HG03571 (cell line): ENCODE data around the gene TRIM8.

Experiments used
- ATAC-seq: cut with Tn5 transposase; IDR thresholded peaks from one replicate; pipeline ENCODE4 v1.9.1; 2021; ENCODE audit not compliant: unreplicated experiment

Gene TRIM8

GRCh38 chr10:102616066-102616770, 28.1 kb upstream of the TRIM8 start:
- no peak for ATAC-seq

- no peak for ATAC-seq
Observed at GRCh38 chr10:102617041-102617440, 27.2 kb upstream of the TRIM8 start.

DNA sequence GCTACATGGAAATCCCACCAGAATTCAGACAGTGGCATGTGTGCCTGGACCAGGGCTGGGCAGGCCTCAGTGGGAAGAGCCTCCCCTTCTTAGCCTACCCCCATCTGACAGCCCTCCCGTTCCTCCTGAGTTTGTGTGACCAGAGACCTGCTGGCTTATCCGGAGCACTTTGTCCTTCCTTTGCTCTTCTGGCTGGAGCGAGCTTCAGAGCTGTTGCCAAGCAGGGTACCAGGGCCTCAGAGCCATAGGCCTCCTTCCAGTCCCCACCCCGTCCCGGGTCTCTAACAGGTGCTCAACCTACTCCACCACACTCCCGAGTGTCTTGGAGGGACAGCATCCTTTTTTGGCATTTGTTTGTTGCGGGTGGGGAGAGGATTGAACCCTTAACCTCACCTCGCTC, 26.5 kb upstream of the TRIM8 start:
- no peak for ATAC-seq

- no peak for ATAC-seq
Observed at GRCh38 chr10:102619281-102619981, 24.8 kb upstream of the TRIM8 start.

DNA sequence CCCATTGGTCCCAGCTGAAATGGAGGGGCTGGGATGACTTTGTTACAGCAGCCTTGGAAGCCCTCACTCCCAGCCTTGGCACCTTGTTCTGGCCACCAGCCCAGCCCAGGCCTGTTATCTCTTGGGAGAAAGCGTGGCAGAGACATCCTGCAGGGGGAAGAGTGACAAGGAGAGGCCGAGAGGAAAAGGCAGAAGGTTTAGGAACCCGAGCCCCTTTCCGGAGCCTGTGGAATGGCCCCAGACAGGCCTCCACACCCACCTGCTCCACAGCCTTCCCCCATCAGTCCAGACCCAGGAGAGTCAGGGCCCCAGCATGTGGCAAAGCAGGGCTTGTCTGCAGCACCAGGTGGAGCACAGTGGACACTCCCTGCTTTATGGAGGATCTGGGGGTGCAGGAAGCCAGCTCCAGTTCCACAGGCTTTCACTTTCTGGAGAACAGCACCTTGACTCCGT, 24.1 kb upstream of the TRIM8 start:
- ATAC-seq, result no peak

- ATAC-seq, result no peak
Observed at GRCh38 chr10:102620591-102621442, 23.5 kb upstream of the TRIM8 start.

GRCh38 chr10:102621443-102622325, 22.6 kb upstream of the TRIM8 start:
- ATAC-seq, result no peak

- no peak for ATAC-seq
Observed at GRCh38 chr10:102624094-102624493, 20.2 kb upstream of the TRIM8 start.

DNA sequence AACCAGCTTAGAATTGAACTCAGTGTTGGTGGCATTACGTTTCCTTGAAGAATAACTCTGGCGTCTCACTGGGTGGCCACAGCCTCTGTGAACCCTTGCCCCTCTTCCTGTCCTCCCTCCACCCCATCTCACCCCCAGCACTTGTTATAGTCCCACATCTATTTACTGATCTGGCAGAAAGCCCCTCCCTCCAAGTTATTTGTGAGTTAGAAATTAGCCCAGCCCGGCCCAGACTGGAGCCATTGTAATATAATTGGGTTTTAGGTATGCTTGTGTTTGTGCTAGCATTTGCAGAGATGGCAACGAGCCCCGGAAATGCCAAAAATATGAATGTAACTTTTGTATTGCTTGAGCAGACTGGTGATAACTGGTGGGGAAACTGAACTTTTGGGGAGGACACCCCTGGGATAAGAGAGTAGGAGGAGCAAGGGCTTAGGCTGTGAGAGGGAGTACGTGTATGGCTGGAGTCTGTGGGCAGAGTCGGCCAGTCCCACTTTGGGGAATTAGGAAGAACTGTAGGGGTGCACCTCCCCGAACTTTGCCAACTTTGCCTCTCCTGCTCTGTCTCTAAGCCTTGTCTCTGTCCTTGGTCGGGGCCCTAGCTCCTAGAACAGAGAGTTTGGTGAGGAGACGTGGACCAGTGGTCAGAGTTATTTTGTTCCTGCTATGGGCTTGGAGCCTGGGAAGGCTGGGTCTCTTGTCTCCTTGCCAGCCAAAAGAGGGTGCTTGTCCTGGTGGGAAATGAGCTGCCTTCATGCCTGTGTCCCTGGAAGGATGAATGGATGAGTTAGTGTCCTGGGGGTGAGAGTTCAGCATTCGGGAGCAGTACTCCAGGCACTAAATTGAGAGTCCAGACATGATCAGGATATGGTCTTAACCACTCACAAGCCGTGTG, 19.3 kb upstream of the TRIM8 start:
- no peak for ATAC-seq

DNA sequence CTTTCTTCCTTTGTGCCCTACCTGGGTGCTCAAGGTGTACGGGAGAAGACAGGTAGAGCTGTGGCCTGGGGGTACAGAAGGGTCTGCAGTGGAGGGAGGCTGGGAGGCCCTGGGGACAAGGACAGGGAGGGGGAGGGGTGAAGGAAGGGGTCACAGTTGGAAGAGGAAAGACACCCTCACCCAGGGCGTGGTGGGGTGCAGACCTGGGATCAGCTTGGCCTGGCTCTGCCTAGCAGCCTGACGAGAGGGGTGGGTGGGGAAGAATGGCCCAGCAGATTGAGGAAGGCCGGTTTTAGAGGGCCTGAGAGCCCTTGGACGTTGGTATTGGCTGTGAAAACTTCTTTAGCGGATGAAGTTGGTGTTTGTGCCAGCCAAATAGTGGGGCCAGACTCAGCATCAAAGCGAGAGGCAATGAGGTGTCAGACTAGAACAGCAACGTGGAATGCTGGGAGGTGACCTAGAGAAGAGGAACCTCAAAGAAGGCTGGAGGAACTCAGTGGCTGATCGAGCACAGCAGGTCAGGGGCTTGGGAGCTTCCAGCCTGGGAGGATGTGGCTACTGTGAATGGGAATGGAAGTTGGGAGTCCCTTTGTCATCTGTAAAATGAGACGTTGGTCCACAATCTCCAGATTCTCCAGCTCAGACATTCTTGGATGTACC, 18.1 kb upstream of the TRIM8 start:
- no peak for ATAC-seq

GRCh38 chr10:102627291-102627735, 17.0 kb upstream of the TRIM8 start:
- no peak for ATAC-seq

DNA sequence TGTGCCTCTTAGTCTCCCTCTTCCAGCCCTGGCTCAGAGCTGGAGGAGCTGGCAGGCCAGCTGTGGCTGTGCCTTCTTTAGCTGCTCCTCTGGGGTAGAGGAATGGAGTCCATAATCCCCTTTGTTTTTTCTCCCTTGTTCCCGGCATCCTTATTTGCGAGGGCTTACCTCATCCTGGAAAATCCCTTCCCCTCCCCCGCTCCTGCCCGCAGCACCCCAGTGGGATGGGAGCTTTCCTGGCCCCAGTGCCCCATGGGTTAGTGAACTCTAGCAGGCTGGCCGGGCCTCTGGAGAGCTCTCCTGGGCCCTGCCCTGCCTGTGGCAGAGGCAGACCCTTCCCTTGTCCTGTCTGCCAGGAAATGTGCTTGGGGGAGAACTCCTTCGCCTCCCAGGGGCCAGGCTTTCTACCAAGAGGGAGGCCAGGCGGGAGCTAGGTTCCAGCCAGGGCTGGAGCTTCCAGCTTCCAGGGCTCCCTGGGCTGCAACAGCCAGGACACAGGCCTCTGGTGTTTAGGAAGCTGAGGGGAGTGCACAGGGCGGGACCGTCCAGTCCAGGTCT, 16.5 kb upstream of the TRIM8 start:
- no peak for ATAC-seq

- no peak for ATAC-seq
Observed at GRCh38 chr10:102628451-102628911, 15.8 kb upstream of the TRIM8 start.

DNA sequence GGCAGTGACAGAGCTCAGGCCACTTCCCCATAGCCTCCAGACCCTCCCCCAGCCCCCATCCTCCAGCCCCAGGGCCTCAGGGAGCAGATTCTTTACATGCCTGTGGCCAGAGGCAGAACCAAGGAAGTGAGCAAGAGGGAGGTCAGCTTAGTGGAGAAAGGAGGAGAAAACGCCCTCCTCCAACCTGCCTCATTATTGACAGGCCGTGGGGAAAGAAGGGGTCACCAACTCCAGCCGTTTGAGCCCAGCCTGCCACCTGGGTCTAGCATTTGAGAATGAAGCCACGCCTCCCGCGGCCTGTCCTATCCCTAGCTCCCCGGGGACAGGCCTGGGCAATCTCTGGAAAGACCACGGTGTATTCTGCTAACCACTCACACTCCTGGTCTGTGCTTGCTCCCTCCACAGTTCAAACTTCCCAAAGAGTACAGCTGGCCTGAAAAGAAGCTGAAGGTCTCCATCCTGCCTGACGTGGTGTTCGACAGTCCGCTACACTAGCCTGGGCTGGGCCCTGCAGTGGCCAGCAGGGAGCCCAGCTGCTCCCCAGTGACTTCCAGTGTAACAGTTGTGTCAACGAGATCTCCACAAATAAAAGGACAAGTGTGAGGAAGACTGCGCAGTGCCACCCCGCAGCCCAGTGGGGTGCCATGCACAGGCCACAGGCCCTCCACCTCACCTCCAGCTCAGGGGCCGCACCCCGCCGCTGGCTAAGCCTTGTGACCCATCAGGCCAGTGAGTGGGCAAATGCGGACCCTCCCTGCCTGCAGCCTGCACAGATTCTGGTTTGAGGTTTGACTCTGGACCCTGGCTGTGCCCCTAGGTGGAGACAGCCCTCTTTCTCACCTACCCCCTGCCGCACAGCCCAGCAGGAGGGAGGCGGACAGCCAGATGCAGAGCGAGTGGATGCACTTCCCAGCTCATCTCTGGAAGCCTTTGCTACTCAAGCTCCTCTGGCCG, 14.3 kb upstream of the TRIM8 start:
- no peak for ATAC-seq

DNA sequence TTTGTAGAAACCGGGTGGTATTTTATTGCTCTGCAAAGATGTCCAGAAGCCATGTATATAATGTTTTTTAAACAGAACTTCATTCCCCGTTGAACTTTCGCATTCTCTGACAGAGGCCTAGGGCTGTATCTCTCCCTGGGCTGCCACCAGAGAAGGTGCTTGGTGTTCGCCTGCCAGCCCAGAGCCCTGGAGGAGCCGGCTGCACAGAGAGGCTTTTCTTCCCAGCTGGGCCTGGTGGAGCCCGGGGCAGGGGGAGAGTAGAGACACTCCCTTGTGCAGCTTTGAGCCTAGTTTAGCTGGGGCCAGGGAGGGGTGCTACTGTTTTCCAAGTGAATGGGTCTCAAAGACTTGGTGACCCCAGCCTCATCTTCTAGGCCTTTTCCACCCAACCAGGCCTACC, 13.6 kb upstream of the TRIM8 start:
- no peak for ATAC-seq

DNA sequence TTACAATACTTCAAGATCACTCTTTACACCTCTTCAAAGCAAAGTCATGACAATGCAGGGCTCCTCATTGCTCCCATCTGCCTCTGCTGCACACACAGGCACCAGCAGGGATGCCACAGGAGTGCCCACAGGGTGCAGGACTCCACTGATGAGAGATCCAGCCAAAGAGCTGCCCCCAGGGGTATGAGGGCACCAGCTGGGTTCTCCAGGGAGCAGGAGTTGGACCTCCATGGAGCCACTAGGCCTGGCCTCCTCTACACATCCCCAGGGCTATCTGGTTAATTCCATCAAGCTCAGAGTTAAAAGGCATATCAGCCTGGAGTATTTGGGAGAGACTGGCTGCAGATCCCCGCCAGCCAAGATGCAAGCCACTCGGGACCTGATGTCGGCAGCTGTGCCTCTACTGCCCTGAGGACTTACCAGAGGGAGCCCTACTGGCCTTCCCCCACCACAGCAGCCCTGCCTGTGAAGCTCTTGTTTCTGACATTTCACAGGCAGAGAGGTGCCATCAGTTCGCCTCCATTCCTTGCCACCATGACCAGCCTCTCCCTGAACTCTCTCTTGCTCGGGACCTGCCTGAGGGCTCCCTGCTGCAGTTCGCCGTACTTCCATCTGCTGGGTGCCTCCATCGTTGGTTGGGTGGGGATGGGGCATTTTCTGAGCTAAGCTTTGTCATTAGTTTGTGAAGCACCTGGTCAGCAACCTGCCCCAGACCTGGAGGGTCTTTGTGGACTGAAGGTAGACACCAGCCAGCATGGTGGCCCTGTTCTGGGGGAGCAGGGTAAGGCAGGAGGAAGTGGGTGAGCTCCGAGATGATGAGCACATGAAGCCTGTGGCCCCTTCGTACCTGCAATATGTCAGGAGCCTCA, 12.5 kb upstream of the TRIM8 start:
- ATAC-seq, result no peak
